HG03097 (cell line): ENCODE data around the gene MT1H.

ENCODE experiments used
- ATAC-seq: cut with Tn5 transposase; IDR thresholded peaks from one replicate; pipeline ENCODE4 v1.9.1; 2021; ENCODE audit not compliant: unreplicated experiment, low FRiP score

MT1H gene

DNA sequence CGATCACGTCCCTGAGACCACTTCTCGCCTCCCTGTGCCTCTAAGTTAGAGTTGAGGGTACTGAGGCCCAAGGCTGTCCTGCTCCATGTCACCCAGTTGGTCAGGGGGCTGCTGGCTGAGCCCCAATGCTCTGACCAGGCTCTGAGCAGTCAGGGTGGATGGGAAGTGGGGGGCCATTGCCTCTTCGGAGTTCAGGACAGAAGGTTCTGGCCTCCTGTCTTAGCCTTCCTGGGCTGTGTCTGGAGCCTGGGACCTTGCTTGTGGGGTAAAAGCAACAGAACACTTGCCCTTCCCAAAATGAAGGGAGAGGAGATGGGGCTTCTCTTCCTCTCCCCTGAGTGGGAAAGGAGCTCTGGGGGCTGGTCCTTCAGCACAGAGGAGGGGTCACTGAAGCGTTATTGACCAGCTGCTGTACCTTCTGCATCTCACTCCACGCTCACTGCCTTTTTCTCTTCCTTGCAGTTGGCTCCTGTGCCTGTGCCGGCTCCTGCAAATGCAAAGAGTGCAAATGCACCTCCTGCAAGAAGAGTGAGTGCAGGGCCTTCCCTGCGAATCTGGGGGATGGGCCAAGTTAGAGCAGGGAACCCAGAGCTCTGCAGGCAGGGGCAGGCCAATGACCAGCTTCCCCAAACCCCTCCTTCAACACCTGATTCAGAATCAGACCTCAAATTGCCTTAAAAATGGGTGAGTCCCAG is 13.2 kb downstream of the MT1H start:
- ATAC-seq = no peak

DNA sequence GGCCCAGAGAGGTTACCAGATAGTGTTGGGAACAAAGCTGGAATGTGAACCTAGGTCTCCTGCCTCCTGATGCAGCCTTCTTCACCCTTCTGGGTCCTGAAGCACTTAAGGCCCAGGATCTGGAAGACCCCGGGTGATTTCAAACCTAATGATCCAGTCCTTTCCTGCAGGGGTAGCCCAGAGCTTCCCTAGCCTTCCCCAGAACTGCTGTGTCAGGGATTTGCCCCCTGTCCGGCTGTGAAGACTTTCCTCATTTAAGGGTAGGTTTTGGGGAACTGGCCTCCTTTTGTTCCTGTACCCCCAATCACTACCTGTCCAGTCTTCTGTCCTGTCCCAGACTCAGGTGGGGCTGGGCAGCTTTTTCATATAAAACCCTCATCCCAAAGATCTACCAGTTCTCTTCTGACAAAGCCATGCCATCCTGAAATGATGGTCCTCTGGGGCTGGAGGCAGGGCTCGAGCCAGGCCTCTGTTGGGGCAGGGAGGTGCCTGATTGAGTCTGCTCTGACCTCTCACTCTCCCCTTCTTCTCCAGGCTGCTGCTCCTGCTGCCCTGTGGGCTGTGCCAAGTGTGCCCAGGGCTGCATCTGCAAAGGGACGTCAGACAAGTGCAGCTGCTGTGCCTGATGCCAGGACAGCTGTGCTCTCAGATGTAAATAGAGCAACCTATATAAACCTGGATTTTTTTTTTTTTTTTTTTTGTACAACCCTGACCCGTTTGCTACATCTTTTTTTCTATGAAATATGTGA is 14.0 kb downstream of the MT1H start:
- no peak for ATAC-seq

DNA sequence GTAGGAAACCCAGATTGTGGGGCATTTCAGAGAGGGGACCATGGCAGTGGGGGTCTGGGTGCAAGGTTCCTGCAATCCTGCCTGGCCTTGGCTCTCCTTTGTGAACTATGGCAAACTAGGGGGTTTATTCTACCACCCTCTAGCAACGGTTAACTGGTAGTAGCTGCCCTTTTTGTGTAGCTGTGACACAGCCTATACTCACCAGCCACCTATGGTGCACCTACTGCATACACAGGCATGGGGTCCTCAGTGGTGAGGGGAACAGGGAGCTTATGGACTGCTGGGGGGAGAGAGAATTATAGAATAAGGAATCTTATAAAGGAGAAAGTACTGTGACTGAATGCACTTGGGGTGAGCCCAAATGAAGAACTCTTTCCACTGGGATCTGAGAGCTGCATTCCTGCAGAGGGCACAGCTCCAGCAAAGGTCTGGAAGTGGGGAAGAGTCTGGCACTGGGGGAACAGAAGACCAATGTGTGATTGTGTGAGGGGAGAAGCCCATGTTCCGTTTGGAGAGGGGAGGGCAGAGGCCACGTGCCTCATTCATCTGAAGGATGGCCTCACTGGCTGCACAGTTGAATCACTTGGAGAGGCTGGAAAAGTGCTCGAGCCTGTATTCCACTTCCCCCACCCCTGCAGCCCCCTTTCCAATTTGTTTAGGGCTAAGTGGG is 14.8 kb downstream of the MT1H start:
- ATAC-seq = no peak

DNA sequence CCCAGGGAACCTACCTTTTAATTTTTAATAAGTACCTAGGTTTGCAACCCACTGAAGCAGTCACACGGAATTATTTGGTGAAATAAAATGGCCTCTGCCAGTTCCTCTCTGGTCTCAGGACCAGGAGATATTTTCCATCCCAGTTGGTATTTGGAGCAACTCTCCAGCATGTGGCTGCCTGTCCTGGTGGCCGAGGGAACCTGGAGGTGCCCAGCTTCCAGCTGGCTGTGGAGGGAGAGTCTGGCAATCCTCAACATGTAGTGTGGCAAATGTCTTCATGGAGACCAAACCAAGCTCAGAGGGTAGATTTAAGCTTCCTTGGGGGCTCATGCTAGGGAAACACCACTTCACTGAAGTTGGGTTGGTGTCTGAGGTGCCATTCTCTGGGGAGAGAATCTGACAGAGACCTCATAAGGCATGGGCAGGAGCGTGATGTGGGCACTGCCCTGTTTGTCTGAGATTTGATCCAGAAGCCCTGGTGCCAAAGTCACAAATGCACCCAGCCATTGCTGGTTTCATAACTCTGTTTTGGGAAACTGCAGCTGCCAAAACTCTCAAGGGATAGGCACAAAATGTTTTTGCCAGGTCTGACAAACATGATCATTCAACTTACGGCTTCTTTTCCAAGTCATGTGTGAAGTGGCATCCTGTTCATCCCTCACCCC is 15.4 kb downstream of the MT1H start:
- ATAC-seq = no peak

DNA sequence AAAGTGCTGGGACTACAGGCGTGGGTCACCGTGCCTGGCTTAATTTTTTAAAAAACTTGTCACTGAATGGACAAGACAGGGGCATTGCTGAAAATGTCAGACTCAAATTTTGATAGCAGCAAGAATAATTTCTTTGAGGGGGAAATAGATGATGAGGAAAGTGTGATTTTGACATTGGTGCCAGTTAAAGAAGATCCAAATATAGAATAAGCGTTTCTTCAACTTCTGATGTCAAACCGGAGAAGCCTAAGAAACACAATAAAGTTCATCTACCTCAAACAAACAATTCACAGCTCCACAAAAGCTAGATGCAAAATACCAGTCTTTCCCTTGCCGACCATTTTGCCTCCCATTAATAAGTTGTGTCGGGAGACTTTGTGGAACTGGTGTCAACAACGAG is 17.1 kb downstream of the MT1H start:
- ATAC-seq = no peak

DNA sequence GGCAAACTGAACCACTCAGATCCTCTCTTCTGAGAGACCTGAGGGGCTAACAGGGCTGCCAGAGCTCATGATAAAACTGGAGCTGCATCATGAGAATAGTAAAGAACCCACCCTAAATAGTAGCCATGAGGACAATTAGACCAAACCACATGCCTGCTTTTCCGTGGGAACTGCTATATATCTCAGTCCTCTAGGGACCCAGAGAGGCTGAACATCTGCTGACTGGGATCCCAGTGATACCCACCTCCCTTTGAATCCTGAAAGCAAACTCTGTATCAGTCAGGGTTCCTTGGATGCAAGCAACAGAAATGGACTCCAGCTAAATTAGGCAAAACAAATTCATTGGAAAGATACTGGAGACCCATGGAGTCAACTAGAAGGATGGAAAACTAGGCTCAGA is 19.1 kb downstream of the MT1H start:
- no peak for ATAC-seq

DNA sequence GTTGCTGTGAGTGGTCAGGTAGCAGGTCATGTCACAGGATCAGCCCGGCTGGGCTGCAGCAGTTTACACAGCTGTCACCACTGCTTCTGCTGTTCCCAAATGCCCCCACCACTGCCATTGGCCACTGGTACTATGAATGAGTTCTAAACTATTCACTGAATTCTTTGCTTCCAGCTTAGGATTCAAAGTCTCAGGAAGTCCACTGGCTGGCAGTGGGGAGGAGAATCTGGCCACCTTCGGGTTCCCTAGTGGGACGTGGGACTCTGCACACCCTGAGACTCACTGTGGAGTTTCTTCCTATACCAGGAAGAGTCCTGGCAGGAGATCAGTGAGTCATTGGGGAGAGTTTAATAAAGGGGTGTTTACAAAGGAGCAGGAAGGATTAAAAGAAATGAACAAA is 19.6 kb downstream of the MT1H start:
- no peak for ATAC-seq

DNA sequence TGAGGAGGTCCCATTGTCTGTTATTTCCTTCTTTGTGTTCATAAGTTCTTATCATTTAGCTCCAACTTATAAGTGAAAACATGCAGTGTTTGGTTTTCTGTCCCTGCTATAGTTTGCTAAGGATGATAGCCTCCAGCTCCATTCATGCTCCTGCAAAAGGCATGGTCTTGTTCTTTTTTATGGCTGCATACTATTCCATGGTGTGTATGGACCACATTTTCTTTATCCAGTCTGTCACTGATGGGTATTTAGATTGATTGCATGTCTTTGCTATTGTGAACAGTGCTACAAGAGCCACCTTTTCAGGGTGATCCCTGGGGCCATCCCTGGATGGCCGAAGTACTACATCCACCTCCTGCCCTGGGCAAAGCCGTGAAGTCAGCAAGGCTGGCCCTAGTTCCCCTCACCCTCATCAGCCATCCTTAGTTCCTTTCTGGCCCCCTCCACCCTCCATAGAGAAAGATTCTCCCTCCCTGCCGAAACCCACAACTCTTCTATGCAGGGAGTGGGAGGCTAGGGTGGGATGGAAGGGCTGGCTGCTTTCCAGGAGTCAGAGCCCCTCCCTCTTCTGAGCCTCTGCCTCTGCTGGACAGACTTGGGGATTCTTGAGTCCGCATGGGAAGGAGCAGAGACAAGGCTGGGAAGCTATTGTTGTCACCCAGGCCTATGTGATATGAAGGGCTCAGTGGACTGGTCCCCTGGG is 21.0 kb downstream of the MT1H start:
- ATAC-seq = no peak

DNA sequence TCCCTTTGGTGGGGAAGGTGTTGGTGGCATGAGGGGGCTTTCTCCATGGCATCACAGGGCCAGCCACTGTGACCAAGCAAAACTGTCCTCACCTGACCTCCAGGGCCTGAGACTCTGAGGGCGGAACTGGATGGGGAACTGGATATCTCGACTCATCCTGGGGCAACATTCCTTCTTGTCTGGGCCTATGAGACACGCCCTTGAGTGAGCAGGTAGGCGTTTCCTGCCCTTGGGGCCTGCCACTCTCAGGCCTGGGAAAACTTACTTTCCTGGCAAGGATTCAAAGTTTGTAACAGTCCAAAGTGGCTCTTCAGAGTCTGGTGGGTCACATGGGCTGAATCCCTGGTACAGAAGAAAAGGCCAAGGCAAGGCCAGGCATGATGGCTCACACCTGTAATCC is 22.3 kb downstream of the MT1H start:
- no peak for ATAC-seq

DNA sequence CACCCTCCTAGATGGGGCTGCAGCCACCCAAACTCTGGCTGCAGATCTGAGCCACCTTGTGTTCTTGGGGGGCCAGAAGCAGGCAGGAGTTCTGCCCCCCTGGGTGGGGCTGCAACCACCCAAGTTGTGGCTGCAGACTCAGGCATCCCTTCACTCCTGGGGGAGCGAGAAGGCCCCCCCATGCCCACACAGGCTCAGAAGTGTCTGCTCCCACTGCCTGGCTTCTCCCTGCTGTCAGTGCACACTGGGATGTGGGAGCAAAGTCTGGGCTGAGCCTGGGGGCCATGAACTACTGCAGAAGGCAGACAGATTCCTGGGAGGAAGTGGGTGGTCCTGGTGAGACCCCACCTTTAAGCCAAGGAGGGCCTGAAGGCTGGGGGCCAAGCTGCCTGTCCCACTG is 25.6 kb downstream of the MT1H start:
- no peak for ATAC-seq

DNA sequence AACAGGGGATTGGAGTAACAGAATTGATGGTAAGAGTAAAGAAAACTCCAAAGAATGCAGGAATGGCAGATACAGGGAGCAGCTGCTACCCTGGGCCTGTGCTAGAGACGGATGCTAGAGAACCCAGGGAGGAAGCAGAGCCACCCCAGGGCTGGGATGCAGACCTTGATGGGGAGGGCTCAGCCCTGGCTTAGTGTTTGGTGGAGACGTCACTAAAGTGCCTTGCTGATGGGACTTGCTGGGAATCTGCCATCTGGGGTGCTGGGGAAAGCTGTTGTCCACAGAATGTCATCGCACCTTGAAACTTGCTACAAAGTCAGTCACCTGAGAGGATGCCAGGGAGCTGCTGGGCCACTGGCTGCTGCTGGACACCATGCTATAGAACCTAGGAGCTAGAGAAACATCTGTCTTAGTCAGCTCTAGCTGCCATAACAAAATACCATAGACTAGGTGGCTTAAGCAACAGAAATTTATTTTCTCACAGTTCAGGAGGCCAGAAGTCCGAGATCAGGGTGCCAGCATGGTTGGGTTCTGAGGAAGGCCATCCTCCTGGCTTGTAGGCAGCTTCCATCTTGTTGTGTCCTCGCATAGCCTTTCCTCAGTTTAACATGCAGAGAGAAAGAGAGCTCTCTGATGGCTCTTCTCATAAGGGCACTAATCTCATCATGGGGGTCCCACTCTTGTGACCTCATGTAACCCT is 28.0 kb downstream of the MT1H start:
- no peak for ATAC-seq

DNA sequence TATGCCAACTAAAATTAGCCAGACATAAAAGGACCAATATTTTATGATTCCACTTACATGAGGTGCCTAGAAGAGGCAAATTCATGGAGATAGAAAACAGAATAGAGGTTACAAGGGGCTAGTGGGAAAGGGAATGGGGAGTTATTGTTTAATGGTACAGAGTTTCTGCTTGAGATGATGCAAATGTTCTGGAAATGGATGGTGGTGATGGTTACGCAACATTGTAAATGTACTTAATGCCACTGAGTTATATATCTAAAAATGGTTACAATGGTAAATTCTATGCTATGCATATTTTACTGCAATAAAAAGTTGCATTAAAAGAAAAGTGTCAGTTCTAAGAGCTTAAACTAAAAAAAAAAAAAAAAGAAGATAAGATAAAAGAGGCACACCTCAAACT is 30.6 kb downstream of the MT1H start:
- no peak for ATAC-seq

DNA sequence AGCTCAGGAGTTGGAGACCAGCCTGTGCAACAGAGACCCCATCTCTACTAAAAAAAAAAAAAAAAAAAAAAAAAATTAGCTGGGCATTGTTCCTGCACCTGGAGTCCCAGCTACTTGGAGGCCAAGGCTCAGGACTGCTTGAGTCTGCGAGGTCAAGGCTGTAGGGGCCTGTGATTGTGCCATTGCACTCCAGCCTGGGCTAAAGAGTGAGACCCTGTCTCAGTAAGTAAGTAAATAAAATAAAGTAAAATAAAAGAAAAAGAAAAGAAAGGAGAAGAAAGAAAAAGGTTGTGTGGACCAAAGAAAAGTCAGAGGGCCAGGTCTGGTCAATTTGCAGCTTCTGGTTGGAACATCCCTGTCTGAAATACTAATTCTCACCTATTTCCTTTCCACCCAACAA is 31.0 kb downstream of the MT1H start:
- no peak for ATAC-seq

DNA sequence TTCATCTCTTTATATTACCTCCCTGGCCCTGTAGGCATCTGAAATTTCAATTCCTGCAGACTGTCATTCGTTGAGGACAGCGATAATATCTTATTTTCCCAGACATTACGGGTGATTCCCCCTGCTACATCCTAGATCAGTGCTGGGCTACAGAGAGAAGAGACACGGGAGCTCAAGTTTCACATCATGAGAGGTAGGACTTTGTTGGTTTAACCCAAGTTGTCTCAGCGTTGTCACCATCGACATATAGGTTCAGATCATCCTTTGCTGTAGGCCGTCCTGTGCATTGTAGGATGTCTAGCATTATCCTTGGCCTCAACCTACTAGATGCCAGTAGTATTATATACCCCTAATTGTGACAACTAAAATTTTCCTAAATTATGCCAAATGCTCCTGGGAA is 31.9 kb downstream of the MT1H start:
- ATAC-seq = no peak

DNA sequence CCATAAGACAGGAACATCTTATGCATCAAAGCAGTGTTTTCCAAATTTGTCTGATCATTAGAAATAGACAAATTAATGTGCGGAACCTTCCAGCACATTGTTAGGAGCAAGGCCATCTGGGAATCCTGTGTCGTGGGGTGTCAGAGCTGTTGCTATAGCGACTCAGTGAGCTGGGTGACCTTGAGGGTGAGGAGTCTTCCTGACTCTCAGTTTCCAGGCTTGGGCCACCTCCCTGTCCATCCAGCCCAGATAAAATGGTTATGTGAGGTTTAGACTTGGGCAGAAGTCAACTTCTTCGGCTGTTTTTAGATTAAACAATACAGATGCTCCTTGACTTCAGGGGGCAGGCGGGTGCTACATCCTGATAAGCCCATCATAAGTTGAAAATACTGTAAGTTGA is 33.2 kb downstream of the MT1H start:
- no peak for ATAC-seq

DNA sequence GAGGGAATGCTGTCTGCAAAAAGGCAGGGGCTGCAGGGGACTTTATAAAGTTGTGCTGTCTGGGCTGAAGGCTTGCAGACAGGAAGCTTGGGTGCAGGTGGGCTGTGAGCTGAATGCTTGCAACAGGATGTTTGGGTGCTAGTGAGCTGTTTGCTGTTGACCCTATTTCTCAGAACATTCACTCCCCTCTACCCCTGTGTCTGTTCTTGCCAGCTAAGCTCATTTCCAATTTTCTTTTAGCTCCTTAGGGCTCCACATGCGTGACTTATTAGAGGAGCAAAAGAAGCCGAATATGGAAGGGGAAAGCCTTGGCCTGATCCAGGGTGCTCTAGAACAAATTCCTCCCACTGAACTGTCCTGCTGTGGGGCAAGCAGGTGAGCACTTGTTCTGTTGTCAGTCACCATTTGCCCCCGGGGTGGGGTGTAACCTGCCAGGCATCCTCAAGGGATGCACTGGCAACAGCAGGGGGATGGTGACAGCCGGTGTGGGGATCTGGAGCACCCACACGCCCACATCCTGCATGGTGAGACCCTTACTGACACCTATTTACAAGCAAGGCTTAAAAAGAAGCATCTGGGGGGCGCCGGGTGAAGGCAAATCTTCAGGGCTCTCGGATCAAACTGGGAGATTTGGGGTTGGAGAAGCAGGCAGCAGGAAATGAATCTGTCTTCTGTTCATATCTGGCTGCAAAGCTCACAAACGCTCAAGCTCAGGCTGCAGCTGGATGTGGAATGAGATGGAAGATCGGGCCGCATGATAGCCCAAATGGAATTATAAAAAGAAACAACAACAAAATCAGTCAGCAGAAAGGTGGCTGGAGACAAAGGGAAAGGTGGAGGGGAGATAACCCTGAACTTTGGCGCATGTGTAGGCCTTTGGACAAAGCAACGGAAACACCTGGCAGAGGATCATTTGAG is 39.2 kb downstream of the MT1H start:
- no peak for ATAC-seq

DNA sequence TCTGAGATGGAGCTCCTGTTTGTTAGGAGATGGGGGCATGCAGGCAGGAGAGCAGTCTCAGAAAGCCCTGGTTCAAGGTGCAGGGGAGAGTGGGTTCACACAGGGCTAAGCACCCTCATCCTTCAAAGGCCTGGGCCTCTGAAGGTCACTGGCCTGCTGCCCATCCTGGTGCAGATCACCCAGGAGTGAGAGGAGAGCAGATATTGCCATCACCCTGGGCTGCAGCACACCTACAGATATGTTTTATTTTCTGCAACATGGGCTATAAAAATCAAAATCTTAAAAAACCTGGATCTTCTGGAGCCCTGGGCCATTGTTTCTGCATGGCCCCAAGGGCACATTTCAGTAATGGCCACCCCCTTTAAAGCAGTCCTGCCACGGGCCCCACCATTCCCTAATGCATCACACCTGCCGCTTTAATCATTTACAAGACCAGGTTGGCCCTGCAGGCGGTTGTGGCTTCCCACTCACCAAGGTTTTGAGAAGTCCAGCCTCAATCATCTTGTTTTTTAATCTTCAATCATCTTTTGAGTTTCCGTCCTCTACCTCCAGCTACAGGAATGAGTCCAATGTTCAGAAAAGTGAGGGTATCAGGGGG is 39.9 kb downstream of the MT1H start:
- no peak for ATAC-seq

DNA sequence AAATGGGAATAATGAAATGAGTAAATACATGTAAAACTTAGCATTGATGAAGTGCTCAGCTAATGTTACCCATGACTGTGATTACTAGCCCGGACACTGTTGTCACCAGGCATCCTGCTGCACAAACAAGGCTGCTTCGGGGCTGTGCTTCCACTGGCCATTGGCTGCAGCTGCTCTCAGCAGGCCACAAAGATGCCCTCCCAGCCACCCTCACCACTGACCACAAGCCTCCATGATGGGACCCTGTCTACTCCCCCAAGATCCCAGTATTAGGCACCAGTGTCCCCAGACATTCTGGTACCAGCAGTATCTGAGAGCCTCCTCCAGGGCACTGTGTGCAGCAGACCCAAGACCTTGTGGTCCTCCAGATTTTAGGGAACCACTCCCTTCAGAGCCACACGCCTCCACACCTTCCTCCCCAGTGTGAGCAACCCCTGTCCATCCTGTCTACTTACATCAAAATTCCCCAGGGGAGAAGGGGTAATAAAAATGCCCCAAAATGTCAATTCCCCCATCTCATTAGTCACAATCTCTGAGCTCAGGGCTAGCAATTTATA is 40.6 kb downstream of the MT1H start:
- no peak for ATAC-seq
